Measurements from ENCODE around the gene BCL10. TPM values are rescaled to one million over a fixed set of nuclear protein-coding genes. Genes with fewer than 3 reads are reported as not detected.
A peak's percentile ranks its signal among the peaks of the same experiment; 100 is the strongest.

BCL10 gene
- total RNA-seq = 10 to 100 TPM in 1 of 4 donors, 1 to 10 TPM in 3; 4.2 to 10.9 (median 8.7) TPM
- polyA plus RNA-seq = 1 to 10 TPM; 2.9 to 8.9 (median 5.2) TPM
- long read RNA-seq, donor 1, transcript BCL10-203 (3 exons, 2,833 nt) = major isoform, 16 of 17 reads
- long read RNA-seq, donor 1, partial matches to known transcripts = 0 of 17 reads
- long read RNA-seq, donor 1, other reads (novel, unspliced or antisense) = 1 of 17 reads
- long read RNA-seq, donor 2, transcript BCL10-203 (3 exons, 2,833 nt) = major isoform, 24 of 30 reads
- long read RNA-seq, donor 2, partial matches to known transcripts = 0 of 30 reads
- long read RNA-seq, donor 2, other reads (novel, unspliced or antisense) = 5 of 30 reads

GRCh38 chr1:85276215-85276977, at the start of gene BCL10:
TSS of gene BCL10 (minus strand) at chr1:85276632. CDS start at chr1:85276352, 280 bp downstream.
- no peak for TF ChIP-seq CTCF (IDR thresholded peaks at IDR 0.05)
- Histone ChIP-seq H3K27me3 (ENCODE audit: insufficient read depth in 3 of 3, low read length in 2 of 3) (no peaks in the 10 kb centered on the region), H3K27ac (peak within 1 kb of the TSS; percentile 97), H3K36me3 (ENCODE audit: insufficient read depth in 1 of 2, low read depth in 1 of 2) (peaks cover 0 to 7% of the 10 kb centered on the region in 2 donors), H3K9me3 (no peaks in the 10 kb centered on the region), H3K4me1 (peaks cover 14% of the 10 kb centered on the region), H3K4me3 (peak within 1 kb of the TSS; percentile 87)
- DNase-seq (peak; percentile 99), ATAC-seq (peak; percentile 96 to 98 (median 98))
- 0% methylated on average over 58 to 78 of the region's 78 CpGs for WGBS, 3 donors
- intact Hi-C loops (cut with DNase I) = no loop called here

- intact Hi-C loops (cut with DNase I) = no loop called here
- Histone ChIP-seq H3K4me1 (peaks cover 22% of the 10 kb centered on the region), H3K4me3 (no peak overlapping the region), H3K36me3 (ENCODE audit: insufficient read depth in 1 of 2, low read depth in 1 of 2) (no peaks in the 10 kb centered on the region), H3K27me3 (ENCODE audit: insufficient read depth in 3 of 3, low read length in 2 of 3) (no peaks in the 10 kb centered on the region), H3K9me3 (no peaks in the 10 kb centered on the region), H3K27ac (no peak overlapping the region)
- DNase-seq (no peak), ATAC-seq (no peak)
- no peak for TF ChIP-seq CTCF (IDR thresholded peaks at IDR 0.05)
Observed at GRCh38 chr1:85325920-85326319, 49.5 kb upstream of the BCL10 start.

GRCh38 chr1:85323770-85324169, 47.3 kb upstream of the BCL10 start:
- no peak for TF ChIP-seq CTCF (IDR thresholded peaks at IDR 0.05)
- DNase-seq (no peak), ATAC-seq (no peak)
- Histone ChIP-seq H3K27me3 (ENCODE audit: insufficient read depth in 3 of 3, low read length in 2 of 3) (no peaks in the 10 kb centered on the region), H3K4me3 (no peak overlapping the region), H3K36me3 (ENCODE audit: insufficient read depth in 1 of 2, low read depth in 1 of 2) (no peaks in the 10 kb centered on the region), H3K4me1 (peaks cover 2% of the 10 kb centered on the region), H3K9me3 (no peaks in the 10 kb centered on the region), H3K27ac (no peak overlapping the region)
- intact Hi-C loops (cut with DNase I) = no loop called here
- 56 to 69% (median 58%) methylated on average over 5 of the region's 5 CpGs for WGBS, 3 donors

GRCh38 chr1:85322655-85323054, 46.2 kb upstream of the BCL10 start:
- no peaks in the 10 kb centered on the region for H3K36me3 ChIP-seq (ENCODE audit: insufficient read depth in 1 of 2, low read depth in 1 of 2)
- WGBS, 3 donors = 57 to 61% (median 60%) methylated on average over 2 of the region's 2 CpGs
- intact Hi-C loops (cut with DNase I) = no loop called here
- no peak overlapping the region for H3K4me3 ChIP-seq
- ATAC-seq (no peak), DNase-seq (no peak)
- no peaks in the 10 kb centered on the region for H3K9me3 ChIP-seq
- no peak for TF ChIP-seq CTCF (IDR thresholded peaks at IDR 0.05)
- no peaks in the 10 kb centered on the region for H3K27me3 ChIP-seq (ENCODE audit: insufficient read depth in 3 of 3, low read length in 2 of 3)
- H3K27ac ChIP-seq = no peak overlapping the region
- no peaks in the 10 kb centered on the region for H3K4me1 ChIP-seq
